D721Med (cell line): ENCODE measurements around the gene GJC3.
"Not testable (repeated sequence)": the region's sequence is repeated elsewhere in the genome, so short reads cannot be mapped to it uniquely, and the experiment has no call there.

Experiments used
- DNase-seq: peaks from one replicate; pipeline ENCODE4 v3.0.0; 2011; ENCODE audit warnings: low spot score; ENCODE audit not compliant: insufficient read length
- FAIRE-seq: peaks from 2 replicates; lab custom pipeline; 2011; peaks lifted over from hg19 to GRCh38; lab: Jason Lieb, UNC
- CTCF ChIP-seq: IDR thresholded peaks from 2 replicates; pipeline ENCODE4 v1.5.1; 2012; ENCODE audit warnings: mild to moderate bottlenecking, control low read depth; ENCODE audit not compliant: insufficient read depth; ENCODE audit errors: missing control alignments

Gene GJC3

GRCh38 chr7:99928994-99929729, at the start of gene GJC3:
Gene GJC3, minus strand, starts transcription at chr7:99929620. Its CDS starts 0 bp downstream, at chr7:99929620.
- FAIRE-seq (no peak), DNase-seq (no peak)
- peak; percentile 30 for TF ChIP-seq CTCF

GRCh38 chr7:99976626-99977025, 47.2 kb upstream of the GJC3 start:
- TF ChIP-seq CTCF, result no peak
- no peak for FAIRE-seq

GRCh38 chr7:99975782-99976521, 46.5 kb upstream of the GJC3 start, which contains the start of gene AZGP1:
Gene AZGP1, minus strand, starts transcription at chr7:99976031. Its CDS starts 11 bp downstream, at chr7:99976020.
- FAIRE-seq (no peak), DNase-seq (no peak)
- no peak for TF ChIP-seq CTCF

More at GRCh38 chr7:99976626-99977025, 47.2 kb upstream of the GJC3 start:
- DNase-seq, result no peak

GRCh38 chr7:99974681-99975080, 45.3 kb upstream of the GJC3 start:
- DNase-seq, result no peak
- TF ChIP-seq CTCF, result no peak
- no peak for FAIRE-seq

- not testable (repeated sequence) for DNase-seq
These were observed 44.4 kb upstream of the GJC3 start for GRCh38 chr7:99973817-99974216.

GRCh38 chr7:99971242-99971641, 41.8 kb upstream of the GJC3 start:
- DNase-seq, result no peak
- no peak for TF ChIP-seq CTCF
- FAIRE-seq, result no peak

More at GRCh38 chr7:99973817-99974216, 44.4 kb upstream of the GJC3 start:
- not testable (repeated sequence) for FAIRE-seq

GRCh38 chr7:99969813-99970212, 40.4 kb upstream of the GJC3 start:
- not testable (repeated sequence) for DNase-seq, FAIRE-seq

GRCh38 chr7:99969298-99969697, 39.9 kb upstream of the GJC3 start:
- TF ChIP-seq CTCF, result no peak
- DNase-seq, result no peak
- FAIRE-seq, result no peak
